ENCODE data around the gene NEMP1. TPM values are rescaled to one million over a fixed set of nuclear protein-coding genes. Genes with fewer than 3 reads are reported as not detected.

The NEMP1 gene, protein sequence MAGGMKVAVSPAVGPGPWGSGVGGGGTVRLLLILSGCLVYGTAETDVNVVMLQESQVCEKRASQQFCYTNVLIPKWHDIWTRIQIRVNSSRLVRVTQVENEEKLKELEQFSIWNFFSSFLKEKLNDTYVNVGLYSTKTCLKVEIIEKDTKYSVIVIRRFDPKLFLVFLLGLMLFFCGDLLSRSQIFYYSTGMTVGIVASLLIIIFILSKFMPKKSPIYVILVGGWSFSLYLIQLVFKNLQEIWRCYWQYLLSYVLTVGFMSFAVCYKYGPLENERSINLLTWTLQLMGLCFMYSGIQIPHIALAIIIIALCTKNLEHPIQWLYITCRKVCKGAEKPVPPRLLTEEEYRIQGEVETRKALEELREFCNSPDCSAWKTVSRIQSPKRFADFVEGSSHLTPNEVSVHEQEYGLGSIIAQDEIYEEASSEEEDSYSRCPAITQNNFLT
- total RNA-seq = 4.2 and 9.7 TPM in 2 replicates

DNA sequence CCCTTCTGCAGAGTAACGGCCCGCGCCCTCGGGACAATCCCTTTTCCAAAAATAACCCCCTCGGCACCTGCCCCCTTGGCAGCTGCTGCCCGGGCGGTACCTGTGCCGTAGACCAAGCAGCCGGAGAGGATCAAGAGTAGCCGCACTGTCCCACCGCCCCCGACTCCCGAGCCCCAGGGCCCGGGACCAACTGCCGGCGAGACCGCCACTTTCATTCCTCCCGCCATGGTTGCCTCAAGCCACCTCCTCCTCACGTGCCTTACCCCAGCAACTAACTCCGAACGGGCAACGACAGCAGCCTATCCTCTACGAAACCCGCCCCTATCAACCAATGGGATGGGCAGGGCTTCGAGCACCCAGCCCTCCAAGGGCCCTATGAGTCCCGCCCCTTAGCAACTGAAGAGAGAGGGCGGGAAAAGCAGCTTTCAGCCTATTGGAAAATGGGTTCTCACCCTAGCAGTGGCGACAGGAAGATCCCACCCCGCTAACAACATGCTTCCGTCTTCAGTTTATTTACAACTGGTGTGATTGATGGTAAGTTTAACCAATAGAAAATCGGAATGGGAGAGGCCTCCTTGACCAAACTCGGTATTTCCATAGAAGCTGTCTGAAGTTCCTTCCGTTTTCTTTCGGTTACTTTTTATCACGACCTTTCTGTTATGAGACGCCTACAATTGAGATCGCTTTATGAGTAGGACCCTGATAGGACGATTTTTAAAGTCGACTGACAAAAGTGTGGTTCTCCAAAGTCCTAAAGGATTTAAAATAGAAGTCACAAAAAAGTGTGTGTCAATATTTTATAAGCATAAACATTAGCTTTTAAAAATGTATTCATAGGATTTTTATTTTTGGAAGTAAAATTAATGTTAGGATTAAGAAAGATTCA lies at the start of gene NEMP1:
NEMP1 (minus strand) TSS at position 273 of the 886 bp plus-strand sequence; CDS start at position 227, 46 bp downstream.

DNA sequence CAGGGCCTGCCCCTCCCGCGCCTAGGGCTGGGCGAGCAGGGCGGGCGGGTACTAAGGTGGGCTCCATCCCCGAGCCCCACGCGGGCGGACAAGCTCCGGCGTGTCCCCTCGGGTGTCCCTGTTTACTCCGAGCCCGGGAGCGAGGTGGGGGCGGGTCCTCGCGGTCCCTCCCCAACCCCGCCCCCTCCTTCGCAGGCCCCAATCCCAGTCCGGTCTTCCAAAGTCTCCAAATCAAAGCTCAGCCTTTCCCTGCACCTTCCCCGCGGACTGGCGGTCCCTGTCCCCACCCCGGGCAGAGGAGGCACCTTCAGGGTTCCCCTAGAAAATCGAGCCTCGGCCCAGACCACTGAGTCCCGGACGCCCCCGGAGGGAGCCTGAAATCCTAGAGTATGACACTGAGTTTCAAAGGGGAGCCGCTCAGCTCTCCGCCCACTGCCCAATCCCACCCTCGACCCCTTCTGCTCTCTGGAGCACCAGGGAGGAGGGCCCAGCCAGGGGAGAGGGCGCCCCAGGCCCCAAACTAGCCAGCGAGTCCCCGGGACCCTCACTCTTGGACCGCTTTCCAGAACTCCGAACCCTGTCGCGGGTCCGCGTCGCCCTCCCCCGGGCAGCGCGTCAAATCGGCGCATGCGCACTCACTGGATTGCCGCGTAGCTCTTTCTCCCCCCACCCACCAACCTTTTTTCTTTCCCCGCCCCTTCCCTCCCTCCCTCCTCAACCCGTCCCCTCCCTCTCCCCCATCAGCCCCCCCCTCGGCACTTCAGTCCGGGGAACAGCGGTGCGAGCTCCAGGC lies 49.3 kb upstream of the NEMP1 start, which contains the start of gene LRP1:
LRP1 (plus strand) TSS at position 758 of the 793 bp plus-strand sequence. CDS start 482 bp downstream, outside the sequence.

DNA sequence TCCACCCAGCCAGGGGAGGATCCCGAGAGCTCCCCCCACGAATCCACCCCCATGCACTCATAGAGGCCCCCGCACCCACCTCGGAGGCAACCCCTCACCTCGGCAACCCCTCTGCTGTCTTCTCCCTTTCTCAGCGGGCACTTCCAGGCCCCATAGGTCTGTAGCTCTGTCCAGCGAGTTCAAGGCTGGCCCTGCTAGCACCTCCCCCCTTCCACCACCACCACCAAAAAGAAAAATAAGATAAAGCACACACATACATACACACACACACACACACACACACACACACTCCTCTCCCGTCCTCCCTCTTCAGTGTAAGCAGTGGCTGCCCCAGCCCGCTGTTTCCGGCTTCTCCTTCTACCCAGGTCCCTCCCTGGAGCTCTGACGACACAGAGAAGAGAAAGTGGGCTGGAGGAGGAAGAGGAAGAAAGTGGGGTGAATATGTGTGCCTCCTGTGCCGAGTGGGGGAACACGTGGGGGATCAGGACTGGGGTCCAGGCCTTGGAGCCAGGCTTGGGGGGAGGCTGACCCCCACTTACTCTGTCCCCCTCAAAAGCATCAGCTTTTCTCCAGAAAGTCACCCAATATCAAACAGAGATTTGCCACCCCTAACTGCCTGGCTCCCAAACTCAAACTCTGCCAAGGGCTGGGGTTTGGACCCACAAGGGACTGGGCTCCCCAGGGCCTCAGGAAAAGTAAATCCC lies 32.6 kb upstream of the NEMP1 start, which contains the start of gene STAT6:
STAT6 (minus strand) TSS at position 332 of the 704 bp plus-strand sequence. CDS start 3,084 bp downstream, outside the sequence.

DNA sequence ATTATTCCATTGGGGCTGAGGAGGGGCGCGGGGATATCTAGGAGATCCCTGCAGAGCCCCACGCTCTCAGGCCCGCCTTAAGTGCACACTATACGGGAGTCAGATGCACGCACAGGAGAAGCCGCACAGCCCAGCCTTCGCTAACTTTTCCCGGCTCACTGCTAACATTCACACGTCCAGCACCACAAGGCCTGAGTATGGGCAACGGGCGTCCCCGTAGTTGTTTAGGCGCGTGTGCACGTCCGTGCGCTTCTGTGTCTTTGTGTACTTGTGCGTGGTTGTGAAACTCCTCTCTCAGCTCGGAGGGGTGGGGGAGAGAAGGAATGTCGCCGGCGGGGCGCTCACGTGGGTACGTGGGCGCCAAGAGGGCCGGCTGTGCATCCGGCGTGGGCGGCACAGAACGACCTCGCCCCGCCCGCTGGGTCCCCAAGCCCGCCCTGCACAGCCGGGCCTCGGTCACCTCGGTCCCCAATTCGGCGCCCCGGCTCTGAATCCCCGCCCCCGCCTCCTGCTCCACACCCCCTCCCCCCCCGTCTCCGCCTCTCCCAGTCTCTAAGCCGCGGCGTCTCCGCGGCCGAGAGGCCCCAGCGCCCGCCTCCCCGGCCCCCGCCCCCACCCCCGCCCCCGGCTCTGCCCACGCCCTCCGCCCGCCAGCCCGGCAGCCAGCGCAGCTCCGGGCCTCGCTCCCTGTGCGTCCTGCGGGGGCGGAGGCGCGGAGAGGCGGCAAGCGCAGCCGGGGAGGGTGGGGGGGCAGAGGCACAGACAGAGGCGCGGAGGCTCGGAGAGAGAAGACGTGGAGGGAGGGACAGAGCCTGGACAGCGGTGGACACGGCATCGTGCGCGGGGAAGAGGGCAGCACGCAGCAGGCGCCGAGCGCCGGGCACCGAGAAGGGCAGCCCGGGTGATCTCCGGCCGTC lies 10.0 kb upstream of the NEMP1 start, which contains the start of gene NAB2:
NAB2 (plus strand) TSS at position 761 of the 917 bp plus-strand sequence. CDS start 158 bp downstream, outside the sequence.

DNA sequence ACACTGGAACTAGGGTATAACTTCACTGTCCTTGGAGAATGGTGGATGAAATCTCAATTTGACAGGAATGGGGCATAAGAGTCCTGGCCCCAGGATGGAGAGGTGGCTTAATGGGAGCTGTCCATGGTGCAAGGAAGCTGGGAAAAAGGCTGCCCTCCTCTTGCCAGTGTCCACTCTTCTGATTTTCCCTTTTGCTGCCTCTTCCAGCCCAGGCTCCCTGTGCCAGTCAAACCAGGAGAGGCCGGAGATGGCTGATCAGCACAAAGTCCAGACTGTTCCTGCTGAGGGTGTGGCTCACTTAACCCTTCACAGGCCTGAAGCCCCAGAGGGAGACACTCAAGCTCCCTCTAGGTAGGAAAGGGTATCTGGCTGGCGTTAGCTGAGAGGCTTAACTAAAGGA lies 28.7 kb downstream of the NEMP1 start, which contains the start of gene MYO1A:
MYO1A (minus strand) TSS at position 240 of the 400 bp plus-strand sequence. CDS start 1,806 bp downstream, outside the sequence.

DNA sequence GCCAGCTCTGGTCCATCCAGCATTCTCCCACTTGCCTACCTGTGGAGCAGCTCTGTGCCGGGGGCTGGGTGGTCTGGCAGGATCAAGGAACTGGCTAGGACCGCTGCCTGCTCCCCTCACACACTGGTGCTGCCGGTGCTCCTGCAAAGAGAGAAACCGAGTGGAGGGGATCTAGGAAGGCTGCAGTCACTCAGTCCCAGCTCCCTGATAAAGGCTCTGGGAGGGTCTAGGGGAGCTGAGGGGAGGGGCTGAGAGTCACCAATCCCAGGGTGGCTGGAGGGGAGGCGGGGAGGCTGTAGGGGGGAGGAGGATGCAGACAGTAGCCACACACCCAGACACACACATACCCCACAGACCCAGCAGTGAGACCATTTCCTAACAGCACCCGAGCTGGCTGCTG lies 62.2 kb downstream of the NEMP1 start, which contains the start of gene TAC3:
TAC3 (minus strand) TSS at position 182 of the 400 bp plus-strand sequence. CDS start 732 bp downstream, outside the sequence.

DNA sequence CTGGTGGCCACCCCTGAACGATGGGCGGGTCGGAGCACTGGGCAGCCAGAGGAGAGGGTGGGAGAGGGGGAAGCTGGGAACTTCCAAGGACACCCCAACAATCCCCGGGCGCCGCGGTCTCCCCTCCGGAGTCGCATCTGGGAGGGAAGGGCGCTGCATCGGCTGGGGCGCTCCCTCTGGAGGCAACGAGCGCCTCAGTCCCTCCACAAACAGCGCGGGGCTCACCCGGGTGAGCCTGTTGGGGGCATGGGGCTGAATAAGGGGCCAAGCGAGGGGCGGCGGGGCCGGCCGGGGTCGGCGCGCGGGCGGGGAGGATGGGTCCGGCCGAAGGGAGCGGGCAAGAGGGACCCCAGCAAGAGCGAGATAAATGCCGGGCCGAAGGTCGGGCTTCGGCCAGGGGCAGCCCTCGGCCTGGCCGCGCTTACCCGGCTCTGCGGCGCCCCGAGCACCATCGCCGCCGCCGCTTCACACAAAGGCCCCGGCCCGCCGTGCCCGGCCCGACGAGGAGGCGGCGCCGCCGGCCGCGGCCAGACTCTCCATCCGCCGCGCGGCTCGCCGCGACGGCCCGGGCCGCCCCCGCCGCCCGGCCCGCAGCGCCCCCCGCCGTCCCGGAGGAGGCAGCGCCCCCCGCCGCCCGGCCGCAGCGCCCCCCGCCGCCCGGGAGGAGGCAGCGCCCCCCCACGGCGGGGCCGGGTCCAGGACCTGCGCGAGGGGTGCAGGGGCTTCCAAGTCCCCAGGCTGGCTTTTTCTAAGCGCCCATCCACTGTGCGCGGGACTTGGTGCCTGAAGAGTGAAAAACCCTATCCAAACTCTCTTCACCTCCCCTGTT lies 72.4 kb downstream of the NEMP1 start, which contains the start of gene ZBTB39:
ZBTB39 (minus strand) TSS at position 567 of the 829 bp plus-strand sequence. CDS start 1,629 bp downstream, outside the sequence.

Other genes starting within 250 kb of the NEMP1 start
- not detected in 2 replicates for gene SDR9C7, start 144.4 kb downstream of the NEMP1 start, total RNA-seq
- gene RDH16, start 121.2 kb downstream of the NEMP1 start, total RNA-seq = not detected in 2 replicates
- gene ZBTB39, start 72.2 kb downstream of the NEMP1 start, total RNA-seq = 6.2 and 6.8 TPM in 2 replicates
- not detected in 2 replicates for gene TAC3, start 62.3 kb downstream of the NEMP1 start, total RNA-seq
- gene MYO1A, start 28.7 kb downstream of the NEMP1 start, total RNA-seq = not detected in 2 replicates
- 14.1 and 14.3 TPM in 2 replicates for gene NAB2, start 10.3 kb upstream of the NEMP1 start, total RNA-seq
- gene STAT6, start 32.6 kb upstream of the NEMP1 start, total RNA-seq = 41.3 and 58.1 TPM in 2 replicates
- 4.5 and 5.9 TPM in 2 replicates for gene LRP1, start 49.7 kb upstream of the NEMP1 start, total RNA-seq
- gene LRP1-AS, start 68.8 kb upstream of the NEMP1 start, total RNA-seq = not detected in 2 replicates
- not detected in 2 replicates for gene NXPH4, start 138.0 kb upstream of the NEMP1 start, total RNA-seq
- gene SHMT2, start 150.9 kb upstream of the NEMP1 start, total RNA-seq = 207 and 228 TPM in 2 replicates
- 0.30 and 0.32 TPM in 2 replicates for gene STAC3, start 172.4 kb upstream of the NEMP1 start, total RNA-seq

Measured in epithelial cell of umbilical artery (primary cell).